ENCODE measurements around the gene NUP42.

NUP42 gene

GRCh38 chr7:23228412-23228811, 46.6 kb downstream of the NUP42 start:
- H3K9ac ChIP-seq (ENCODE audit: low read length) = no peak overlapping the region
- no peak overlapping the region for H3K27ac ChIP-seq (ENCODE audit: low read depth, low read length)
- H3K4me1 ChIP-seq (ENCODE audit: control insufficient read depth in 1 of 2, insufficient read depth in 2 of 2, low read length in 2 of 2) = no peaks in the 10 kb centered on the region
- H4K8ac ChIP-seq (ENCODE audit: low read depth, low read length) = no peak overlapping the region
- H4K12ac ChIP-seq (ENCODE audit: low read depth, low read length) = no peak overlapping the region
- H3K4ac ChIP-seq (ENCODE audit: low read depth, low read length) = no peak overlapping the region
- H2BK12ac ChIP-seq (ENCODE audit: low read length) = no peak overlapping the region
- no peak overlapping the region for H2AFZ ChIP-seq (ENCODE audit: insufficient read depth, low read length, poor library complexity)
- H3K4me3 ChIP-seq (ENCODE audit: low read depth, low read length) = no peak overlapping the region
- no peaks in the 10 kb centered on the region for H3K27me3 ChIP-seq (ENCODE audit: insufficient read depth, low read length)
- H3K79me2 ChIP-seq (ENCODE audit: control insufficient read depth, insufficient read depth, low read length, poor library complexity) = no peaks in the 10 kb centered on the region
- WGBS (ENCODE audit: extremely low coverage, insufficient coverage, insufficient read length) = no CpG with 5 or more reads among the region's 2 CpGs
- no peaks in the 10 kb centered on the region for H3K9me3 ChIP-seq (ENCODE audit: insufficient read depth, low read depth, low read length)
- H3K4me2 ChIP-seq (ENCODE audit: low read length) = no peak overlapping the region
- DNase-seq = no peak
- H2BK120ac ChIP-seq (ENCODE audit: insufficient read depth, low read length, poor library complexity) = no peak overlapping the region
- no peak overlapping the region for H2BK5ac ChIP-seq (ENCODE audit: low read depth, low read length, poor library complexity)
- no peak overlapping the region for H3K14ac ChIP-seq (ENCODE audit: low read length)
- no peaks in the 10 kb centered on the region for H3K36me3 ChIP-seq (ENCODE audit: control insufficient read depth in 1 of 2, insufficient read depth in 2 of 2, low read length in 2 of 2)
- no peak overlapping the region for H2AK5ac ChIP-seq (ENCODE audit: low read length)
- H3K18ac ChIP-seq (ENCODE audit: low read length) = no peak overlapping the region
- no peaks in the 10 kb centered on the region for H3K79me1 ChIP-seq (ENCODE audit: low read length)
- no peak overlapping the region for H3K23ac ChIP-seq (ENCODE audit: low read length)
- H4K91ac ChIP-seq (ENCODE audit: low read depth, low read length) = no peak overlapping the region

GRCh38 chr7:23230641-23231101, 48.8 kb downstream of the NUP42 start:
- Histone ChIP-seq H3K18ac (ENCODE audit: low read length) (no peak overlapping the region), H3K36me3 (ENCODE audit: control insufficient read depth in 1 of 2, insufficient read depth in 2 of 2, low read length in 2 of 2) (no peaks in the 10 kb centered on the region), H3K14ac (ENCODE audit: low read length) (no peak overlapping the region), H3K27ac (ENCODE audit: low read depth, low read length) (no peak overlapping the region), H3K9ac (ENCODE audit: low read length) (no peak overlapping the region), H4K12ac (ENCODE audit: low read depth, low read length) (no peak overlapping the region), H3K4me3 (ENCODE audit: low read depth, low read length) (no peak overlapping the region), H2BK5ac (ENCODE audit: low read depth, low read length, poor library complexity) (no peak overlapping the region), H3K4ac (ENCODE audit: low read depth, low read length) (no peak overlapping the region), H2BK12ac (ENCODE audit: low read length) (no peak overlapping the region), H2BK120ac (ENCODE audit: insufficient read depth, low read length, poor library complexity) (no peak overlapping the region), H3K79me2 (ENCODE audit: control insufficient read depth, insufficient read depth, low read length, poor library complexity) (no peaks in the 10 kb centered on the region), H4K91ac (ENCODE audit: low read depth, low read length) (no peak overlapping the region), H2AFZ (ENCODE audit: insufficient read depth, low read length, poor library complexity) (no peak overlapping the region), H2AK5ac (ENCODE audit: low read length) (no peak overlapping the region), H4K8ac (ENCODE audit: low read depth, low read length) (no peak overlapping the region), H3K4me2 (ENCODE audit: low read length) (no peak overlapping the region), H3K23ac (ENCODE audit: low read length) (no peak overlapping the region), H3K79me1 (ENCODE audit: low read length) (no peaks in the 10 kb centered on the region), H3K9me3 (ENCODE audit: insufficient read depth, low read depth, low read length) (no peaks in the 10 kb centered on the region), H3K27me3 (ENCODE audit: insufficient read depth, low read length) (no peaks in the 10 kb centered on the region), H3K4me1 (ENCODE audit: control insufficient read depth in 1 of 2, insufficient read depth in 2 of 2, low read length in 2 of 2) (no peaks in the 10 kb centered on the region)
- DNase-seq = no peak
- WGBS (ENCODE audit: extremely low coverage, insufficient coverage, insufficient read length) = no CpG with 5 or more reads among the region's 6 CpGs

GRCh38 chr7:23232966-23233365, 51.1 kb downstream of the NUP42 start:
- no peak overlapping the region for H3K18ac ChIP-seq (ENCODE audit: low read length)
- H3K27ac ChIP-seq (ENCODE audit: low read depth, low read length) = no peak overlapping the region
- no peak overlapping the region for H2BK12ac ChIP-seq (ENCODE audit: low read length)
- H3K4me2 ChIP-seq (ENCODE audit: low read length) = no peak overlapping the region
- H4K8ac ChIP-seq (ENCODE audit: low read depth, low read length) = no peak overlapping the region
- no peak overlapping the region for H2AFZ ChIP-seq (ENCODE audit: insufficient read depth, low read length, poor library complexity)
- H2BK120ac ChIP-seq (ENCODE audit: insufficient read depth, low read length, poor library complexity) = no peak overlapping the region
- no peak overlapping the region for H2AK5ac ChIP-seq (ENCODE audit: low read length)
- no peak overlapping the region for H3K4ac ChIP-seq (ENCODE audit: low read depth, low read length)
- H3K36me3 ChIP-seq (ENCODE audit: control insufficient read depth in 1 of 2, insufficient read depth in 2 of 2, low read length in 2 of 2) = no peaks in the 10 kb centered on the region
- no peaks in the 10 kb centered on the region for H3K79me2 ChIP-seq (ENCODE audit: control insufficient read depth, insufficient read depth, low read length, poor library complexity)
- no peaks in the 10 kb centered on the region for H3K79me1 ChIP-seq (ENCODE audit: low read length)
- no peaks in the 10 kb centered on the region for H3K4me1 ChIP-seq (ENCODE audit: control insufficient read depth in 1 of 2, insufficient read depth in 2 of 2, low read length in 2 of 2)
- no peaks in the 10 kb centered on the region for H3K9me3 ChIP-seq (ENCODE audit: insufficient read depth, low read depth, low read length)
- H3K27me3 ChIP-seq (ENCODE audit: insufficient read depth, low read length) = no peaks in the 10 kb centered on the region
- H4K12ac ChIP-seq (ENCODE audit: low read depth, low read length) = no peak overlapping the region
- no peak overlapping the region for H3K4me3 ChIP-seq (ENCODE audit: low read depth, low read length)
- H2BK5ac ChIP-seq (ENCODE audit: low read depth, low read length, poor library complexity) = no peak overlapping the region
- no peak overlapping the region for H4K91ac ChIP-seq (ENCODE audit: low read depth, low read length)
- no peak overlapping the region for H3K14ac ChIP-seq (ENCODE audit: low read length)
- H3K9ac ChIP-seq (ENCODE audit: low read length) = no peak overlapping the region
- no peak overlapping the region for H3K23ac ChIP-seq (ENCODE audit: low read length)
- no peak for DNase-seq
- no CpG with 5 or more reads among the region's 3 CpGs for WGBS (ENCODE audit: extremely low coverage, insufficient coverage, insufficient read length)

GRCh38 chr7:23234569-23235296, 52.9 kb downstream of the NUP42 start:
- no peak overlapping the region for H2AK5ac ChIP-seq (ENCODE audit: low read length)
- no peaks in the 10 kb centered on the region for H3K36me3 ChIP-seq (ENCODE audit: control insufficient read depth in 1 of 2, insufficient read depth in 2 of 2, low read length in 2 of 2)
- no peak overlapping the region for H2BK5ac ChIP-seq (ENCODE audit: low read depth, low read length, poor library complexity)
- H3K9ac ChIP-seq (ENCODE audit: low read length) = no peak overlapping the region
- H3K23ac ChIP-seq (ENCODE audit: low read length) = no peak overlapping the region
- H3K27ac ChIP-seq (ENCODE audit: low read depth, low read length) = no peak overlapping the region
- H3K14ac ChIP-seq (ENCODE audit: low read length) = no peak overlapping the region
- no peak overlapping the region for H3K4ac ChIP-seq (ENCODE audit: low read depth, low read length)
- H2AFZ ChIP-seq (ENCODE audit: insufficient read depth, low read length, poor library complexity) = no peak overlapping the region
- no peaks in the 10 kb centered on the region for H3K9me3 ChIP-seq (ENCODE audit: insufficient read depth, low read depth, low read length)
- no peak overlapping the region for H4K91ac ChIP-seq (ENCODE audit: low read depth, low read length)
- DNase-seq = no peak
- H3K27me3 ChIP-seq (ENCODE audit: insufficient read depth, low read length) = no peaks in the 10 kb centered on the region
- H4K8ac ChIP-seq (ENCODE audit: low read depth, low read length) = no peak overlapping the region
- H3K79me1 ChIP-seq (ENCODE audit: low read length) = no peaks in the 10 kb centered on the region
- no peak overlapping the region for H2BK120ac ChIP-seq (ENCODE audit: insufficient read depth, low read length, poor library complexity)
- H4K12ac ChIP-seq (ENCODE audit: low read depth, low read length) = no peak overlapping the region
- H3K4me2 ChIP-seq (ENCODE audit: low read length) = no peak overlapping the region
- H3K79me2 ChIP-seq (ENCODE audit: control insufficient read depth, insufficient read depth, low read length, poor library complexity) = no peaks in the 10 kb centered on the region
- no peak overlapping the region for H2BK12ac ChIP-seq (ENCODE audit: low read length)
- no peak overlapping the region for H3K18ac ChIP-seq (ENCODE audit: low read length)
- no CpG with 5 or more reads among the region's 9 CpGs for WGBS (ENCODE audit: extremely low coverage, insufficient coverage, insufficient read length)
- H3K4me3 ChIP-seq (ENCODE audit: low read depth, low read length) = no peak overlapping the region
- H3K4me1 ChIP-seq (ENCODE audit: control insufficient read depth in 1 of 2, insufficient read depth in 2 of 2, low read length in 2 of 2) = no peaks in the 10 kb centered on the region

Data from trophoblast cell (in vitro differentiated cells and primary cell).